ENCODE results near the gene SSH2. TPM values are rescaled to one million over a fixed set of nuclear protein-coding genes. Genes with fewer than 3 reads are reported as not detected.

Gene SSH2
- total and polyA plus RNA-seq, 9 of the 15 experiments (the other 6 are each of a cell fraction or from before 2014, with no cell fraction given), result 3.9 to 16.1 (median 10.2) TPM

DNA sequence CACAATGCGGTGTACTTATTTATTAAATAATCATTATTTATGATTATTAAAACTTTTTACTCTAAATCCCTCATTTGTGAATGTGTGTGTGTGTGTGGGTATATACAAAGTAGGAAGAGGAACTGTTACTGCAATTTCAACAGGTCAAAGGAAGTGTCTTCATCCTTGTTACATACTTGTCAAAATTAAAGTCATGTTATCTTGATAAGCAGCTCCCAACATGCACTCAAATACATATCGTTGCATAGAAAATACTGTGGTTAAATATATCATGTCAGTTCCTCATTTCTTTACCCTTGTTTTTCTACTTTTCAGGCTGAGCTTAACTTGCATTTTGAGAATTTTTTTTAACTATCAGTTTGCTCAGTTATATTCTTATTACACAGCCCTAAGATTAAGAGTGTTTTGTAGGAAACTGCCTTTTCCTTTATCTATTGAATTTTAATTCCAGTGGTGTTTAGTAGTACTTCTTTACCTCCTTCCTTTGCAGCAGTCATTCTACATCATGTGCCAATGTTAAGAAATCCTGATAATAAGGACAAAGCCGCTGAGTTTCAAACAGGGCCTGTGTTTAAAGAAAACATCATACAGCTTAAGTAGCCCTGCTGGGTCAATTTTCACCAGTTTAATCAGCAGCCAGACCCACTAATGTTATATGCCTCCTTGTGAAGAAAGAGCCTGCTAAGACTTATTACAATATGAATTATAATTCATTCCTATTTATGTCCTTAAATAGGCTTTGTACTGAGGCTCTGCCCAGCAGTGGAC, 18.6 kb upstream of the SSH2 start (continued):
- TF ChIP-seq, protein P1, sequence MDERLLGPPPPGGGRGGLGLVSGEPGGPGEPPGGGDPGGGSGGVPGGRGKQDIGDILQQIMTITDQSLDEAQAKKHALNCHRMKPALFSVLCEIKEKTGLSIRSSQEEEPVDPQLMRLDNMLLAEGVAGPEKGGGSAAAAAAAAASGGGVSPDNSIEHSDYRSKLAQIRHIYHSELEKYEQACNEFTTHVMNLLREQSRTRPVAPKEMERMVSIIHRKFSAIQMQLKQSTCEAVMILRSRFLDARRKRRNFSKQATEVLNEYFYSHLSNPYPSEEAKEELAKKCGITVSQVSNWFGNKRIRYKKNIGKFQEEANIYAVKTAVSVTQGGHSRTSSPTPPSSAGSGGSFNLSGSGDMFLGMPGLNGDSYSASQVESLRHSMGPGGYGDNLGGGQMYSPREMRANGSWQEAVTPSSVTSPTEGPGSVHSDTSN (CRISPR knock-in tag; IDR thresholded peaks at IDR 0.05; ENCODE audit: low read depth), result no peak
- TF ChIP-seq, protein P1 (tag; conservative IDR thresholded peaks at IDR 0.05; ENCODE audit: low read depth), result peak; percentile 73
- TF ChIP-seq ZBTB17 (CRISPR knock-in tag; IDR thresholded peaks at IDR 0.05) (no peak), MCM5 (IDR thresholded peaks at IDR 0.05; ENCODE audit: low read depth) (no peak), FOXA3 (CRISPR knock-in tag; conservative IDR thresholded peaks at IDR 0.05 in 1 of 2, IDR thresholded peaks at IDR 0.05 in 1 of 2) (peak in 1 of 2 experiments; percentile 63; a peak in 2 of 4 replicates)

DNA sequence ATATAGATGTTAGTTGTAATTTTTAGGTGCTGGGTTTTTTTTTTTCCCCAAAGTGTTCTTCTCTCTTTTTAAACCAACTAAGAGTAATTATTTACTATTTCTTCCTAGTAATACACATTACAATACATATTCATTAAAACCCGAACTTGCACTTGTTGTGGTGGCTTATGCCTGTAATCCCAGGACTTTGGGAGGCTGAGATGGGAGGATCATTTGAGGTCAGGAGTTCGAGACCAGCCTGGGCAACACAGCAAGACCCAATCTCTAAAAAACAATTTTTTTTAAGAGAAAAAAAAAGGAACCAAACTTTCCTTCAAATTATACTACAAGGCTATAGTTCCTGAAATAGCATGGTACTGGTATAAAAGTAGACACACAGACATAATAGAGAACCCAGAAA, 15.3 kb upstream of the SSH2 start:
- no TSS peak for BruUV-seq (replicated peaks)
- H3K9ac ChIP-seq (ENCODE audit: insufficient read depth in 1 of 2, low read depth in 2 of 2, low read length in 2 of 2), result no peak overlapping the region
- no peaks in the 10 kb centered on the region for H3K36me3 ChIP-seq (ENCODE audit: control insufficient read depth, insufficient read depth, low read length)
- no peak overlapping the region for H3K4me3 ChIP-seq
- 0% methylated on average over 2 of the region's 2 CpGs for WGBS (ENCODE audit: insufficient coverage, low coverage, missing lambda C conversion rate)
- FAIRE-seq (no peak), ATAC-seq (no peak), DNase-seq (ENCODE audit: extremely low read depth in 1 of 4, low spot score in 3 of 4) (no peak)
- no peak overlapping the region for H3K4me2 ChIP-seq (ENCODE audit: insufficient read depth, low read length)
- TF ChIP-seq ZNF121 (CRISPR knock-in tag; conservative IDR thresholded peaks at IDR 0.05), result peak; percentile 65
- TF ChIP-seq, protein P2, sequence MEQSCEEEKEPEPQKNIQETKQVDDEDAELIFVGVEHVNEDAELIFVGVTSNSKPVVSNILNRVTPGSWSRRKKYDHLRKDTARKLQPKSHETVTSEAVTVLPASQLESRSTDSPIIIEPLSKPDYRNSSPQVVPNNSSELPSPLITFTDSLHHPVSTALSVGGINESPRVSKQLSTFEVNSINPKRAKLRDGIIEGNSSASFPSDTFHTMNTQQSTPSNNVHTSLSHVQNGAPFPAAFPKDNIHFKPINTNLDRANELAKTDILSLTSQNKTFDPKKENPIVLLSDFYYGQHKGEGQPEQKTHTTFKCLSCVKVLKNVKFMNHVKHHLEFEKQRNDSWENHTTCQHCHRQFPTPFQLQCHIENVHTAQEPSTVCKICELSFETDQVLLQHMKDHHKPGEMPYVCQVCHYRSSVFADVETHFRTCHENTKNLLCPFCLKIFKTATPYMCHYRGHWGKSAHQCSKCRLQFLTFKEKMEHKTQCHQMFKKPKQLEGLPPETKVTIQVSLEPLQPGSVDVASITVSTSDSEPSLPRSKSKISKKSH (CRISPR knock-in tag; IDR thresholded peaks at IDR 0.05), result no peak
- no peaks in the 10 kb centered on the region for H3K79me2 ChIP-seq (ENCODE audit: control insufficient read depth, insufficient read depth, low read length)
- intact Hi-C loops (cut with micrococcal nuclease) (no loop called here), in situ Hi-C loops (cut with MboI) (no loop called here)
- ChIA-PET CTCF (ENCODE audit: low intra/inter-chr PET ratio) (no interaction called here), POLR2A (no interaction called here)
- no peaks in the 10 kb centered on the region for H3K4me1 ChIP-seq (replicated peaks in 1 of 2; ENCODE audit: control insufficient read depth in 2 of 2, insufficient read depth in 2 of 2, low read length in 2 of 2)
- no peaks in the 10 kb centered on the region for H4K20me1 ChIP-seq (replicated peaks; ENCODE audit: control insufficient read depth, insufficient read depth, low read length)
- H3K27ac ChIP-seq (ENCODE audit: extremely low read depth, low read depth, low read length), result no peak overlapping the region
- H2AFZ ChIP-seq (ENCODE audit: low read depth, low read length), result no peak overlapping the region
- H3K9me1 ChIP-seq (ENCODE audit: control insufficient read depth, insufficient read depth, low read length), result no peaks in the 10 kb centered on the region
- H3K27me3 ChIP-seq (ENCODE audit: control insufficient read depth in 2 of 2, insufficient read depth in 2 of 2, low read length in 2 of 2), result peaks cover 0 to under 1% of the 10 kb centered on the region in 2 experiments; a peak in 1 of 5 replicates
- no peaks in the 10 kb centered on the region for H3K9me3 ChIP-seq (replicated peaks; ENCODE audit: control insufficient read depth, insufficient read depth, low read depth, low read length)
